NT2/D1 (cell line): ENCODE measurements around the gene PRAC2.
A peak's percentile ranks its signal among the peaks of the same experiment; 100 is the strongest.

ENCODE experiments used
- SUZ12 ChIP-seq: IDR thresholded peaks from 2 replicates; pipeline ENCODE4 v1.6.1; 2011; ENCODE audit not compliant: insufficient read length, insufficient read depth; ENCODE audit errors: extremely low read depth
- ZNF274 ChIP-seq: IDR thresholded peaks from 2 replicates; pipeline ENCODE4 v1.6.1; 2011; ENCODE audit warnings: mild to moderate bottlenecking, low read depth, low read length

DNA sequence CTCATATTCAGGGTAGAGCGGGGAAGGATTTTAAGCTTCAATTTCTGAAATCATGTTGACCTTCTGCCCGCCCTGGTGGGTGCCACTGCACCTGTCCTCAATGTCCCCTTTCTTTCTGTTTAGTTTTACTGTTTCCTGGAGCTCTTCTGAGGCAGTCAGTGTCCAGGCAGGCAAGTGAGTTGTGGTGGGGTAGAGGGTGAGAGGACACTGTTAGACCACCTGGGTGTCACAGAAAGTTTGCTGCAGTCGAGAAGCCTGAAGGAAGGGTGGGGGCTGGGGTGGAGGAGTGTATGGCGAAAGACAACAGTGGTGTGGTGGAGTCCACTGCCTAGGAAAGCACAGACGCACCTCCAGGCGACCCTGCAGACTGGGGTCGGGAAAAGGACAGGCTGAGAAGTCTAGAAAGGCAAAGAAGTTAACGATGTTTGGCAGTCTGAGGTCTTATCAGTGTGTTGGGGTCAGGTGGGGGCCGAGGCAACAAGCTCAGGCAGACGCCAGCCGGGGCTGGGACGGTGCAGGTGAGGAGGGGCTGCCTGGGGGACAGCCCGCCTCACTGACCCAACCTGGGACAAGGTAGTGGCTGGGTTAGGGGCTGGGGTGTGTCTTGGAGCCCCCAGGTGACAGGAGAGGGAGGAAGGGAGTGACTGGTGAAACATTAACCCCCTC lies 28.9 kb downstream of the PRAC2 start:
- TF ChIP-seq ZNF274: no peak
- peak; percentile 86 for TF ChIP-seq SUZ12
